ENCODE results near the gene CAPN5. TPM values are rescaled to one million over a fixed set of nuclear protein-coding genes. Genes with fewer than 3 reads are reported as not detected.
A peak's percentile ranks its signal among the peaks of the same experiment; 100 is the strongest.

The CAPN5 gene
- total RNA-seq, 4 donors from 2014 or later, result 15.9 to 24.5 (median 19.8) TPM

DNA sequence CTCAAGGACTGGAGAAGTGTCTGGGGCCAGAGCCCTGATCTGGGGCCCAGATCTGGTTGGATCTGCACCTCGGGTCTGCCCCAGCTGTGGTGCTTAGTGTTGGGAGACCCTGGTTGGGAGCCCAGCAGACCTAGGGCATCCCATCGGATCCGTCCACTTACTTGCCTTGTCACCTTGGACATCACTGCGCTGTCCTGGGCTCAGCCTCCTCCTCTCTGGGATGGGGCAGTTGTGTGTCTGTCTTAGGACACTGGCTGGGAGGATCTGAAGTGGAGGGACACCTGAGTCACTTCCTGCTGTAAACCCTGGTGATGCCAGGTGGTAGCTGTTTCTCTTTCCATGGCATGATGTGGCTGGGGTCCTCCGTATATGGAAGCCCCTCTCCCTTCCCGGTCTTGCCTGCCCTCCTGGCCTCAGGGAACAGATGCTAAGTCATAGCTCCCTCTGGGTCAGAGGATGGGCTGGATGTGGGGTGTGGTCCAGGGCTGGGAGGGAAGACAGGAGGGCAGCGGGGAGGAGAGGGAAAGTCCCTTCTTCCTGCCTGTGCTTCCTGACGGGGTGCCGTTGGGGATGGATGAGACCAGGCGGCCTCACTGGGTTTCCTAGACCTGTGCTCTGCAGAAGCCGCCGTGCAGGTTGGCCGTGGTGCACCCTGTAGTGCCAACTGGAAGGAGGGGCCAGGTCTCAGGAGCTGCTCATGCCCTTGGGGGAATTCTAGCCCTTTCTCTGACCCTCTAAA, 23.8 kb downstream of the CAPN5 start:
- 64 to 68% methylated on average over 10 to 13 of the region's 13 CpGs for whole genome bisulfite sequencing, 2 donors
- Histone ChIP-seq H3K4me1 (peaks cover 0 to 94% (median 61%) of the 10 kb centered on the region in 4 donors), H3K4me3 (no peak overlapping the region), H3K9me3 (no peaks in the 10 kb centered on the region), H3K36me3 (peaks cover 0 to 15% (median 0%) of the 10 kb centered on the region in 3 donors), H3K27ac (peak overlapping the region in 1 of 4 donors; percentile 30), H3K27me3 (no peaks in the 10 kb centered on the region)
- TF ChIP-seq, protein P1, sequence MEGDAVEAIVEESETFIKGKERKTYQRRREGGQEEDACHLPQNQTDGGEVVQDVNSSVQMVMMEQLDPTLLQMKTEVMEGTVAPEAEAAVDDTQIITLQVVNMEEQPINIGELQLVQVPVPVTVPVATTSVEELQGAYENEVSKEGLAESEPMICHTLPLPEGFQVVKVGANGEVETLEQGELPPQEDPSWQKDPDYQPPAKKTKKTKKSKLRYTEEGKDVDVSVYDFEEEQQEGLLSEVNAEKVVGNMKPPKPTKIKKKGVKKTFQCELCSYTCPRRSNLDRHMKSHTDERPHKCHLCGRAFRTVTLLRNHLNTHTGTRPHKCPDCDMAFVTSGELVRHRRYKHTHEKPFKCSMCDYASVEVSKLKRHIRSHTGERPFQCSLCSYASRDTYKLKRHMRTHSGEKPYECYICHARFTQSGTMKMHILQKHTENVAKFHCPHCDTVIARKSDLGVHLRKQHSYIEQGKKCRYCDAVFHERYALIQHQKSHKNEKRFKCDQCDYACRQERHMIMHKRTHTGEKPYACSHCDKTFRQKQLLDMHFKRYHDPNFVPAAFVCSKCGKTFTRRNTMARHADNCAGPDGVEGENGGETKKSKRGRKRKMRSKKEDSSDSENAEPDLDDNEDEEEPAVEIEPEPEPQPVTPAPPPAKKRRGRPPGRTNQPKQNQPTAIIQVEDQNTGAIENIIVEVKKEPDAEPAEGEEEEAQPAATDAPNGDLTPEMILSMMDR (IDR thresholded peaks at IDR 0.05), result no peak
- TF ChIP-seq EP300 (IDR thresholded peaks at IDR 0.05) (no peak), POLR2A (IDR thresholded peaks at IDR 0.05) (no peak)
- no peak for DNase-seq (ENCODE audit: low spot score in 2 of 2)

DNA sequence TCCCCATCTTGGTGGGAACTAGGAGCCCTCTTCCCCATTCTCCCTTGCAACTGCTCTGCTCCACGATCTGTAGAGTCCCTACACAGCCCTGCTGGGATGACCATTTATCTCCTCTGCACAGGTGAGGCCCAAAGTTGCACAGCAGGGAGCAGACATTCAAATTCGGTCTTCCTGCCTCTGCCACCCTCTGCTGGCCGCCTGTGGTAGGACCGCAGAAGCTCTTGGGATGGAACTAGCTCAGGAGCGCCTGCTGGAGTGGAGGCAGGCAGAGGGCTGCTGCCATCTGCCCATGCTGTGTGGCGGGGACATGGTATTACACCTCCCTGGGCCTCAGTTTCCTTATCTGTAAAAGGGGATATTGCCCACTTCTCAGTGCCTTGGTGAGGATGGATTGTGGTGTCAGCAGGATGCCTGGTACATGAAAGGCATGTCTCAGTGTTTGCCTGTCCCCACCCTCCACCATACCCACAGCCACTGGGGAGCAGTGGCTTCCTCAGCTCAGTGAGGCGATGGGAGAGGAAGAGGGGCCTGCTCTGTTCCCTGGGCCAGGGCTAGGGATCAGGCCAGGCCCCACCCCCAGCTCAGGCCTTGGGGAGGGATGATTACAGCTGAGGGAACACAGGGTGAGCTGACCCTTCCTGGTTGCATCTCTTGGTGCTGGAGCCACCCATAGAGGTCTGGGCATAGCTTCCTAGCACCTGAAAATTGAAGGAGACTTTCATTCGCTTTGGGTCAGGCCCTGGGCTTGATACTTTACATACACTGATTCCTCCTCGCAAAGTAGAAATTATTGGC, 24.6 kb downstream of the CAPN5 start:
- Histone ChIP-seq H3K9me3 (no peaks in the 10 kb centered on the region), H3K4me1 (peaks cover 0 to 94% (median 55%) of the 10 kb centered on the region in 4 donors), H3K27me3 (no peaks in the 10 kb centered on the region), H3K4me3 (no peak overlapping the region), H3K36me3 (peaks cover 0 to 16% (median 0%) of the 10 kb centered on the region in 3 donors), H3K27ac (peak overlapping the region in 3 of 4 donors; percentile 35 to 77 (median 71))
- DNase-seq (ENCODE audit: low spot score in 2 of 2), result peak; percentile 84 to 95
- 41 to 53% methylated on average over 4 to 9 of the region's 9 CpGs for WGBS, 2 donors
- TF ChIP-seq, protein P1 (IDR thresholded peaks at IDR 0.05), result peak; percentile 82 to 97 (median 94)
- TF ChIP-seq EP300 (IDR thresholded peaks at IDR 0.05), result no peak

DNA sequence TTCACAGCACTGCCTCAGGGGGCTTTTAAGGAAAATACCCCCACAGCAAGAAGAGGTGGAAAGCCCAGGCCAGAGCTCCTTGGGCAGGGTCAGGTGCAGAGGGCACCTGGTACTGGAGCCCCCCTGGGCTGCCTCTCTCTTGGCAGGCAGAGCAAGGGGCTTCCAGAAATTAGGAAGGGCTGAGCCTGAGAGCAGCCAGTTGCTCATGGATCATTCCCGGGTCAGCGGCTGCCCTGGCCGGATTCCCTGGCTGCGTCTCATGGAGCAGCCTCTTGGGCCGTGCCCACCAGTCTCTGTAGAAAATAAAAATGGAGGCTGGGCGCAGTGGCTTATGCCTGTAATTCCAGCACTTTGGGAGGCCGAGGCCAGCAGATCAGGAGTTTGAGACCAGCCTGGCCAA, 25.6 kb downstream of the CAPN5 start:
- TF ChIP-seq EP300 (IDR thresholded peaks at IDR 0.05) (no peak), POLR2A (IDR thresholded peaks at IDR 0.05) (no peak)
- TF ChIP-seq, protein P1 (IDR thresholded peaks at IDR 0.05), result no peak
- Histone ChIP-seq H3K4me3 (no peak overlapping the region), H3K36me3 (peaks cover 0 to 16% (median 0%) of the 10 kb centered on the region in 3 donors), H3K27ac (peak overlapping the region in 3 of 4 donors; percentile 35 to 77 (median 71)), H3K27me3 (no peaks in the 10 kb centered on the region), H3K4me1 (peaks cover 0 to 87% (median 47%) of the 10 kb centered on the region in 4 donors), H3K9me3 (no peaks in the 10 kb centered on the region)
- no peak for DNase-seq (ENCODE audit: low spot score in 2 of 2)
- 40 to 46% methylated on average over 7 of the region's 7 CpGs for WGBS, 2 donors

DNA sequence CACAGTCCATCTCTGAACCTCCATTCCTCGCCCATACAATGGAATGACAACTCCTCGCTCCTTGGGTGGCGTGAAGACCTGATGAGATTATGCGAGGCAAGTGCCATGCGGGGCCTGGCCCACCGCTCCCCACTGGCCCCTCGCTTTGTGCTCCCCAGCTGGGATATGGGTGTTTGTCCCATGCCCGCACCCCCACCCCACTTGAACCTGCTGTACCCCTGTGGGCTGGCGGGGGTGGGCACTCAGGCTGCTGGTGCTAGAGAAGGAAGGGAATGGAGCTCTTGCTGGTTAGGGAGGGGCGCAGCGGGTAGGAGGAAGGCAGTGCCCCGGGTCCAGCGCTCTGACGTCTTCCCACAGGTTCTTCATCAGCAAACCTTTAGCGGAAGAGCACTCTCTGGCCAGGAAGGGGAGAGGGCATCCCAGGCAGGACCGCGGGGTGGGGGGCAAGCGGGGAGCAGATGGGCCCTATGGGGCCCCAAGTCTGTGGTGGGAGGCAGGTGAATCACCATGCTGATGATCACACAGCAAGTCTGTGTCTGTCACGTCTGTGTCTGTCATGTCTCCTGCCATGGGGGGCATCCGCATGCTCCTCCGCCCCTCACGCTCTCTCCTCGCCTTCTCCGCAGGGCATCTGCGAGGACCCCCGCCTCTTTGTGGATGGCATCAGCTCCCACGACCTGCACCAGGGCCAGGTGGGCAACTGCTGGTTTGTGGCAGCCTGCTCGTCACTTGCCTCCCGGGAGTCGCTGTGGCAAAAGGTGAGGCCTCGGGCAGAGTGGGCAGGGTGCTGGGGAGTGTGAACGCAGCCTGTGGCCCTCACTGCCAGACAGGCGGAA, 26.5 kb downstream of the CAPN5 start:
- TF ChIP-seq, protein P1 (IDR thresholded peaks at IDR 0.05), result no peak
- TF ChIP-seq POLR2A (IDR thresholded peaks at IDR 0.05) (no peak), EP300 (IDR thresholded peaks at IDR 0.05) (no peak)
- 90 to 93% methylated on average over 32 to 33 of the region's 33 CpGs for WGBS, 2 donors
- no peak overlapping the region for H3K4me3 ChIP-seq
- no peak for DNase-seq (ENCODE audit: low spot score in 2 of 2)
- H3K27me3 ChIP-seq, result no peaks in the 10 kb centered on the region
- H3K27ac ChIP-seq, result peak overlapping the region in 2 of 4 donors; percentile 46 to 71
- peaks cover 0 to 16% (median 0%) of the 10 kb centered on the region in 3 donors for H3K36me3 ChIP-seq
- peaks cover 0 to 78% (median 39%) of the 10 kb centered on the region in 4 donors for H3K4me1 ChIP-seq
- H3K9me3 ChIP-seq, result no peaks in the 10 kb centered on the region

Measured in tibial nerve (tissue), 4 donors.